Endothelial cell of umbilical vein (primary cell): ENCODE results near the gene SLC6A19. TPM values are rescaled to one million over a fixed set of nuclear protein-coding genes. Genes with fewer than 3 reads are reported as not detected.

Experiments used
- BruUV-seq: library from RNA; stranded (reverse); fragments of 400-500 nt; replicated peaks from 2 replicates; lab custom pipeline; 2021; lab: Mats Ljungman, UMichigan
- CTCF ChIA-PET: fragments of 300-600, 350-600 bp; sonication (Branson Sonifier 250); formaldehyde crosslinking; loops from one replicate; lab custom pipeline; 2021; ENCODE audit warnings: antibody characterized with exemption, inconsistent platforms; lab: Charles Lee
- POLR2A ChIA-PET: fragments of 300-600, 350-600 bp; sonication (Branson Sonifier 250); formaldehyde crosslinking; loops from one replicate; lab custom pipeline; 2021; ENCODE audit warnings: antibody characterized with exemption, inconsistent platforms; lab: Charles Lee
- DNase-seq: peaks from one replicate; pipeline ENCODE4 v3.0.0-alpha.2; 2011; ENCODE audit warnings: low read depth, low spot score
- FAIRE-seq: peaks from 2 replicates; lab custom pipeline; 2011; peaks lifted over from hg19 to GRCh38; lab: Jason Lieb, UNC
- H2AFZ ChIP-seq: 2 replicates; pipeline ENCODE4 v1.6.0; 2012; ENCODE audit warnings: low read depth, low read length, control low read depth, inconsistent platforms
- H3K27ac ChIP-seq: 2 replicates; pipeline ENCODE4 v1.5.1; 2011; ENCODE audit warnings: low read depth, mild to moderate bottlenecking, control low read depth, low read length, moderate library complexity; ENCODE audit not compliant: insufficient read depth
- H3K27me3 ChIP-seq, 2 experiments: 2 replicates each; pipeline versions ENCODE4 v1.6.0 to v1.6.1; 2011; ENCODE audit warnings: low read length in 2 of 2, mixed read lengths in 1 of 2; ENCODE audit not compliant: control insufficient read depth in 2 of 2, insufficient read depth in 2 of 2
- H3K36me3 ChIP-seq, 2 experiments: 2 replicates in 1 of 2; 3 replicates in 1 of 2; pipeline ENCODE4 v1.5.1; 2011; ENCODE audit warnings: low read length in 2 of 2, mild to moderate bottlenecking in 1 of 2, moderate library complexity in 1 of 2; ENCODE audit not compliant: control insufficient read depth in 2 of 2, insufficient read depth in 2 of 2; ENCODE audit errors: extremely low read depth in 1 of 2
- H3K4me1 ChIP-seq: 3 replicates; pipeline ENCODE4 v1.5.1; 2011; ENCODE audit warnings: mild to moderate bottlenecking, low read length; ENCODE audit not compliant: control insufficient read depth, insufficient read depth; ENCODE audit errors: extremely low read depth
- H3K4me2 ChIP-seq: 2 replicates; pipeline ENCODE4 v1.6.1; 2011; ENCODE audit warnings: low read length, control low read depth, mixed read lengths; ENCODE audit not compliant: insufficient read depth
- H3K4me3 ChIP-seq, 3 experiments: fragments of 200-600 bp in 1 of 3; sonication (generic), shearing (Covaris generic) in 1 of 3; replicated peaks in 1 of 3; 2 replicates each; pipeline ENCODE4 v1.5.1; 2011 to 2016; ENCODE audit warnings: control low read depth in 3 of 3, low read length in 3 of 3, mild to moderate bottlenecking in 2 of 3, inconsistent platforms in 1 of 3, low read depth in 1 of 3, moderate library complexity in 1 of 3; ENCODE audit not compliant: insufficient read depth in 1 of 3
- H3K79me2 ChIP-seq: 2 replicates; pipeline ENCODE4 v1.6.0; 2012; ENCODE audit warnings: low read length, inconsistent platforms; ENCODE audit not compliant: control insufficient read depth, insufficient read depth
- H3K9ac ChIP-seq: replicated peaks from 2 replicates; pipeline ENCODE3; 2011; ENCODE audit warnings: low read length, control low read depth; ENCODE audit not compliant: insufficient read depth; ENCODE audit errors: extremely low read depth
- H3K9me1 ChIP-seq: replicated peaks from 3 replicates; pipeline ENCODE4 v1.6.0; 2011; ENCODE audit warnings: mild to moderate bottlenecking, low read length; ENCODE audit not compliant: control insufficient read depth, insufficient read depth; ENCODE audit errors: extremely low read depth
- H3K9me3 ChIP-seq: replicated peaks from 2 replicates; pipeline ENCODE4 v1.5.1; 2012; ENCODE audit warnings: low read length, inconsistent platforms; ENCODE audit not compliant: control insufficient read depth, insufficient read depth
- H4K20me1 ChIP-seq: replicated peaks from 2 replicates; pipeline ENCODE3; 2011; ENCODE audit warnings: mild to moderate bottlenecking, low read length; ENCODE audit not compliant: control insufficient read depth, insufficient read depth; ENCODE audit errors: extremely low read depth
- CTCF ChIP-seq, 2 donors: IDR thresholded peaks; 1 replicate in 1 of 2; 2 replicates in 1 of 2; pipeline ENCODE4 v1.5.1; 2011; ENCODE audit warnings: low read length in 2 of 2, mild to moderate bottlenecking in 2 of 2, moderate library complexity in 2 of 2, control low read depth in 1 of 2, inconsistent platforms in 1 of 2, low read depth in 1 of 2; ENCODE audit not compliant: insufficient read depth in 1 of 2; ENCODE audit errors: extremely low read depth in 1 of 2
- EZH2 ChIP-seq: IDR thresholded peaks from 2 replicates; pipeline ENCODE4 v1.6.1; 2012; ENCODE audit warnings: borderline replicate concordance, low read depth, mild to moderate bottlenecking, moderate library complexity, low read length, inconsistent platforms; ENCODE audit not compliant: severe bottlenecking
- FOS ChIP-seq: IDR thresholded peaks from 2 replicates; pipeline ENCODE4 v1.6.1; 2011; ENCODE audit warnings: mild to moderate bottlenecking, low read length, moderate library complexity, borderline replicate concordance; ENCODE audit not compliant: insufficient read depth
- GATA2 ChIP-seq: IDR thresholded peaks from 2 replicates; pipeline ENCODE4 v1.7.0; 2011; ENCODE audit warnings: low read depth, mild to moderate bottlenecking, moderate library complexity, mixed read lengths, low read length; ENCODE audit not compliant: insufficient read length, insufficient read depth
- JUN ChIP-seq: IDR thresholded peaks from 2 replicates; pipeline ENCODE4 v1.6.1; 2011; ENCODE audit warnings: borderline replicate concordance, low read depth; ENCODE audit not compliant: insufficient read length, insufficient read depth
- MYC ChIP-seq: IDR thresholded peaks from one replicate; pipeline ENCODE4 v1.6.1; 2011; ENCODE audit warnings: mild to moderate bottlenecking, low read depth, low read length
- POLR2A ChIP-seq: IDR thresholded peaks from 2 replicates; pipeline ENCODE4 v1.6.1; 2012; ENCODE audit warnings: low read depth, mild to moderate bottlenecking, control low read depth, low read length
- POLR2AphosphoS5 ChIP-seq: IDR thresholded peaks from 2 replicates; pipeline ENCODE4 v1.6.1; 2012; ENCODE audit warnings: low read depth, mild to moderate bottlenecking, control low read depth, low read length, moderate library complexity; ENCODE audit not compliant: insufficient read depth
- dilution Hi-C: fragments of 300-500 bp; cut with MboI; formaldehyde crosslinking; loops from one replicate; pipeline ENCODE4 v1.15.0; 2019; ENCODE audit warnings: low sequenced_read_pairs; ENCODE audit not compliant: extremely low pct_ligation_motif_present
- intact Hi-C: fragments of 100-400 bp; cut with micrococcal nuclease; formaldehyde crosslinking; loops from one replicate; pipeline ENCODE4 v1.10.0; 2022
- polyA plus RNA-seq, 4 experiments: library from polyadenylated mRNA; depleted of rRNA in 3 of 4; stranded (reverse) in 3 of 4; unstranded in 1 of 4; fragments of >200 nt; gene quantifications; 2 replicates each; pipeline versions ENCODE4 v1.2.1 to v1.2.3, GENCODE V29; 2011 to 2012; ENCODE audit warnings: missing spikeins in 1 of 4
- total RNA-seq: library from RNA; stranded (reverse); gene quantifications from 2 replicates; pipeline ENCODE4 v1.2.3, GENCODE V29; 2021
- TF ChIP-seq, protein P1 (sequence below): IDR thresholded peaks from 2 replicates; pipeline ENCODE4 v1.6.1; 2011; ENCODE audit not compliant: insufficient read depth, insufficient read length

The SLC6A19 gene
- total and polyA plus RNA-seq, 2 donors (not counting 3 experiments of a cell fraction or from before 2014, with no cell fraction given): not detected

GRCh38 chr5:1190837-1191239, 10.6 kb upstream of the SLC6A19 start:
- ChIA-PET CTCF (no interaction called here), POLR2A (no interaction called here)
- H3K9me3 ChIP-seq: no peaks in the 10 kb centered on the region
- H2AFZ ChIP-seq: no peak overlapping the region
- no peaks in the 10 kb centered on the region for H4K20me1 ChIP-seq
- no peak overlapping the region for H3K27ac ChIP-seq
- TF ChIP-seq POLR2A (no peak), MYC (no peak), EZH2 (no peak), CTCF (IDR thresholded peaks at IDR 0.05; ENCODE audit: extremely low read depth in 1 of 2, insufficient read depth in 1 of 2, low read depth in 1 of 2, low read length in 2 of 2) (no peak), FOS (no peak), JUN (no peak), GATA2 (no peak), POLR2AphosphoS5 (no peak)
- TF ChIP-seq, protein P1, sequence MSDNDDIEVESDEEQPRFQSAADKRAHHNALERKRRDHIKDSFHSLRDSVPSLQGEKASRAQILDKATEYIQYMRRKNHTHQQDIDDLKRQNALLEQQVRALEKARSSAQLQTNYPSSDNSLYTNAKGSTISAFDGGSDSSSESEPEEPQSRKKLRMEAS: no peak
- H3K36me3 ChIP-seq: no peaks in the 10 kb centered on the region
- H3K9me1 ChIP-seq: no peaks in the 10 kb centered on the region
- H3K9ac ChIP-seq: no peak overlapping the region
- intact Hi-C loops (no loop called here), dilution Hi-C loops (no loop called here)
- H3K4me3 ChIP-seq: no peak overlapping the region
- no peak for DNase-seq
- H3K79me2 ChIP-seq: no peaks in the 10 kb centered on the region
- FAIRE-seq: no peak
- no peaks in the 10 kb centered on the region for H3K27me3 ChIP-seq
- H3K4me1 ChIP-seq: no peaks in the 10 kb centered on the region
- no TSS peak for BruUV-seq
- no peak overlapping the region for H3K4me2 ChIP-seq
